Dendritic cell treated with granulocyte-macrophage colony-stimulating factor and Interleukin-4, amounts not matched to agents 40 ng/mL and 50 ng/mL, for 4 days (primary cell): ENCODE data around the gene CLK4.

Experiments used
- H3K27ac Mint-ChIP-seq: one replicate; pipeline ENCODE4 v1.8.0; 2022; ENCODE audit warnings: mild to moderate bottlenecking, mixed read lengths
- H3K27me3 Mint-ChIP-seq: one replicate; pipeline ENCODE4 v1.8.0; 2022; ENCODE audit warnings: mild to moderate bottlenecking, mixed read lengths
- H3K36me3 Mint-ChIP-seq: one replicate; pipeline ENCODE4 v1.8.0; 2022; ENCODE audit warnings: low read depth, mixed read lengths
- H3K4me1 Mint-ChIP-seq: one replicate; pipeline ENCODE4 v1.8.0; 2022; ENCODE audit warnings: low read depth, mixed read lengths
- H3K4me3 Mint-ChIP-seq: one replicate; pipeline ENCODE4 v1.8.0; 2022; ENCODE audit warnings: mild to moderate bottlenecking, moderate library complexity, mixed read lengths
- H3K9me3 Mint-ChIP-seq: one replicate; pipeline ENCODE4 v1.8.0; 2022; ENCODE audit warnings: mixed read lengths
- intact Hi-C: fragments of 100-400 bp; cut with micrococcal nuclease; formaldehyde crosslinking; loops from one replicate; pipeline ENCODE4 v1.15.0; 2022

Gene CLK4

DNA sequence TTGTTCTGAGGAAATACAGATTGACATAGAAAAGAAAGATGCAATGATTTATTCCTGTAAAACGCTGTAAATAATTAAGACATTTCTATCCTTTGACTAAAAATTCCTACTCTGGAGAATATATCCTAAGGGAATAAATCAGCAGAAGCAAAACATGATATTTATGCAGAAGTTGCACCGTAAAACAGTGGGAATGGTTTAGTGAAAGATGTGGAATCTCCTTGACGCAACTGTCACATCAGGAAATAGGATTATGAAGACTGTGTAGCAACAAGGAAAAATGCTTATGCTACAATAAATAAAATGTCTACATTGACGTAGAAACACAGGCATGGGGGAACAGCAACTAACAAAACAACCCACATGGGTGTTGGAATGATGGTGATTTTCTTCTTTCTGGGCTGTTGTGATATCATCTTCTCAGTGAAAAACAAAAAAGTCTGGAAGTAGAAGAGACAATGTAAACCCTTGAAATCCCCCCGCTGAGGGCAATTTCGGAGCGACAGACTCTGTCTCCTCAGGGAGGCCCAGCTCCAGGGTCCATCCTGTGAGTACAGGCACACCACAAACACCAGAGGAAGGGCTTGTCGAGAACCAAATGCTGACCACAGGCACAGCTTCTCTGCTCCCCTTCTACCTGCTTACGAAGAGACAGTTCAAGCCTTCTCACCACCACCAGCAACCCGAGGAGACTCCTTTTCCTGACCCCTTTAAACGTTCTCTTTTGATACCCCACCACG, 61.9 kb downstream of the CLK4 start:
- H3K9me3 Mint-ChIP-seq = no peaks in the 10 kb centered on the region
- H3K4me1 Mint-ChIP-seq = peaks cover 28% of the 10 kb centered on the region
- intact Hi-C loops = no loop called here
- H3K27me3 Mint-ChIP-seq = peaks cover 13% of the 10 kb centered on the region
- no peak overlapping the region for H3K27ac Mint-ChIP-seq
- H3K4me3 Mint-ChIP-seq = no peak overlapping the region
- H3K36me3 Mint-ChIP-seq = no peaks in the 10 kb centered on the region

GRCh38 chr5:178564397-178564796, 62.5 kb downstream of the CLK4 start:
- intact Hi-C loops = no loop called here

GRCh38 chr5:178563621-178564020, 63.2 kb downstream of the CLK4 start:
- H3K36me3 Mint-ChIP-seq = no peaks in the 10 kb centered on the region
- intact Hi-C loops = no loop called here
- H3K9me3 Mint-ChIP-seq = no peaks in the 10 kb centered on the region
- peaks cover 13% of the 10 kb centered on the region for H3K27me3 Mint-ChIP-seq
- H3K4me3 Mint-ChIP-seq = no peak overlapping the region
- H3K4me1 Mint-ChIP-seq = peaks cover 21% of the 10 kb centered on the region
- no peak overlapping the region for H3K27ac Mint-ChIP-seq

More at GRCh38 chr5:178564397-178564796, 62.5 kb downstream of the CLK4 start:
- no peaks in the 10 kb centered on the region for H3K9me3 Mint-ChIP-seq
- H3K27ac Mint-ChIP-seq = no peak overlapping the region
- H3K4me3 Mint-ChIP-seq = no peak overlapping the region
- H3K4me1 Mint-ChIP-seq = peaks cover 25% of the 10 kb centered on the region
- H3K27me3 Mint-ChIP-seq = peaks cover 13% of the 10 kb centered on the region
- H3K36me3 Mint-ChIP-seq = no peaks in the 10 kb centered on the region

DNA sequence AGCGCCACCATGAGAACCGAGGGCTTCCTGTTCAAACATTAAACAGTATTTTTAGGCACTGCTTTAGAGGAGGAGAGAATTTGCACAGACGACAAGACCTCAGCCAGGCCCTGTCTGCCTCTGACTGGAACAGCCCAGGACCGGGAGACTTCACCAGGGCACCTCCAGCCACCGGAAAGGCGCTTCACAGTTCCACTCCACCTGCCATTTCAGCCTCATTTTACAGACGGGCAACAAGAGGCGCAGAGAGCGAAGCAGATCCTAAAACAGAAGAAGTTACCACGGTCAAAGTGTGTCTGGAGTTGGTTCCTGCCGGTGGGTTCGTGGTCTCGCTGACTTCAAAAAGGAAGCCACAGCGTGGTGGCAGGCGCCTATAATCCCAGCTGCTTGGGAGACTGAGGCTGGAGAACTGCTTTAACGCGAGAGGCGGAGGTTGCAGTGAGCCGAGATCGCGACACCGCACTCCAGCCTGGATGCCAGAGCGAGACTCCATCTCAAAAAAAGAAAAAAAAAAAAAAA, 65.0 kb downstream of the CLK4 start:
- Mint-ChIP-seq H3K36me3 (no peaks in the 10 kb centered on the region), H3K27me3 (peaks cover 13% of the 10 kb centered on the region), H3K27ac (no peak overlapping the region), H3K4me3 (no peak overlapping the region), H3K9me3 (no peaks in the 10 kb centered on the region), H3K4me1 (peaks cover 21% of the 10 kb centered on the region)
- intact Hi-C loops = no loop called here

- peaks cover 13% of the 10 kb centered on the region for H3K27me3 Mint-ChIP-seq
- H3K9me3 Mint-ChIP-seq = no peaks in the 10 kb centered on the region
- no peaks in the 10 kb centered on the region for H3K36me3 Mint-ChIP-seq
- H3K4me1 Mint-ChIP-seq = peaks cover 21% of the 10 kb centered on the region
- H3K4me3 Mint-ChIP-seq = no peak overlapping the region
- no peak overlapping the region for H3K27ac Mint-ChIP-seq
- intact Hi-C loops = no loop called here
These were observed 65.9 kb downstream of the CLK4 start for GRCh38 chr5:178560911-178561310.

- H3K27ac Mint-ChIP-seq = no peak overlapping the region
- H3K36me3 Mint-ChIP-seq = no peaks in the 10 kb centered on the region
- intact Hi-C loops = no loop called here
- H3K4me3 Mint-ChIP-seq = no peak overlapping the region
- peaks cover 4% of the 10 kb centered on the region for H3K27me3 Mint-ChIP-seq
- H3K9me3 Mint-ChIP-seq = no peaks in the 10 kb centered on the region
- H3K4me1 Mint-ChIP-seq = peaks cover 13% of the 10 kb centered on the region
These were observed 69.4 kb downstream of the CLK4 start for GRCh38 chr5:178557416-178557815.

DNA sequence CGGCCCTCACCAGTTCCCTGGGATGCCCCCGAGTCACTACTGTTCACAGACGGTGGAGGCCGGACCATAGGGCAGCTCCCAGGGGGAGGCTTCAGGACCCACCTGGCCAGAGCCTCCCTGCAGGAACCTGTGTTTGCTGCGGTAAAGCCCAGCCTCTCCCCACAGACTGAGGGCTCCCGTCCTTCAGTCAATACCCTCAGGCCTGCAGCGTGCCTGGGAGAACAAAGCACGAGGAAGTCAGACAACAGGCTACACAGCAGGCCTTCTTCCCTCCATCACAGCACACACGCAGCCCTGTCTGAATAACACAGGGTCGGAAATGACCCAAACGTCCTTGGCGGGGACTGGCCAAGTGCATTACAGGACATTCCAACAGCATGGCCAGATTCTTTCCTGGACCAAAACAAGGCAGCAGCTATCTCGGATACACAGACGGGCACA, 71.1 kb downstream of the CLK4 start:
- Mint-ChIP-seq H3K4me1 (peaks cover 7% of the 10 kb centered on the region), H3K27ac (no peak overlapping the region), H3K9me3 (no peaks in the 10 kb centered on the region), H3K4me3 (no peak overlapping the region), H3K27me3 (no peaks in the 10 kb centered on the region), H3K36me3 (no peaks in the 10 kb centered on the region)
- intact Hi-C loops = no loop called here

DNA sequence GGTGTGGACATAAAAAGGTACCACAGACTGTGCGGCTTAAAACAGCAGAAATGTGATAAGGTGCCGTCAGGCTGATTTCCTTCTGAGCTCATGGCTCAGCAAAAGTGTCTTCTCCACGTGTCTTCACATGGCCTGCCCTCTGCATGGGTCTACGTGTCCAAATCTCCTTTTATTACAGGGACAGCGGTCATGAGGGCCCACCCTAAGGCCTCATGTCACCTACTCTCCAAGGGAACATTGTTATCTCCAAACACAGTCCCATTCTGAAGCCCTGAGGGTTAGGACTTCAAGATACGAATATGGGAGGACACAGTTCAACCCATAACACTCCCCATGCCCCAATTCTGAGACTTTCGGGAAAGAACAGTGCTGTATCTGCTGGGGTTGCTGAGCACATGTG, 71.8 kb downstream of the CLK4 start:
- Mint-ChIP-seq H3K27me3 (no peaks in the 10 kb centered on the region), H3K36me3 (no peaks in the 10 kb centered on the region), H3K4me3 (no peak overlapping the region), H3K27ac (no peak overlapping the region), H3K9me3 (no peaks in the 10 kb centered on the region), H3K4me1 (peaks cover 3% of the 10 kb centered on the region)
- intact Hi-C loops = no loop called here

- intact Hi-C loops = no loop called here
- Mint-ChIP-seq H3K4me3 (no peak overlapping the region), H3K4me1 (no peaks in the 10 kb centered on the region), H3K9me3 (no peaks in the 10 kb centered on the region), H3K27me3 (no peaks in the 10 kb centered on the region), H3K27ac (no peak overlapping the region), H3K36me3 (no peaks in the 10 kb centered on the region)
These were observed 72.5 kb downstream of the CLK4 start for GRCh38 chr5:178554311-178554710.

- Mint-ChIP-seq H3K4me1 (no peaks in the 10 kb centered on the region), H3K27me3 (no peaks in the 10 kb centered on the region), H3K4me3 (no peak overlapping the region), H3K9me3 (no peaks in the 10 kb centered on the region), H3K36me3 (no peaks in the 10 kb centered on the region), H3K27ac (no peak overlapping the region)
- intact Hi-C loops = no loop called here
These were observed 73.3 kb downstream of the CLK4 start for GRCh38 chr5:178553517-178553916.
